CD14-positive monocyte (primary cell): Measurements from ENCODE around the gene BRD9. TPM values are rescaled to one million over a fixed set of nuclear protein-coding genes. Genes with fewer than 3 reads are reported as not detected.

Source experiments
- DNase-seq, 3 donors: peaks; one replicate each; pipeline ENCODE4 v3.0.0-alpha.2; 2011 to 2022
- H2AFZ ChIP-seq: 2 replicates; pipeline ENCODE4 v1.6.0; 2012; ENCODE audit warnings: mild to moderate bottlenecking, low read depth, low read length, inconsistent platforms; ENCODE audit not compliant: insufficient read depth, poor library complexity, severe bottlenecking
- H3K27ac ChIP-seq, 2 donors: 1 replicate in 1 of 2; 2 replicates in 1 of 2; pipeline ENCODE4 v1.5.1; 2012 to 2013; ENCODE audit warnings: low read length in 2 of 2, control low read depth in 1 of 2, inconsistent platforms in 1 of 2, low read depth in 1 of 2, mild to moderate bottlenecking in 1 of 2
- H3K27me3 ChIP-seq, 2 donors: one replicate each; pipeline versions ENCODE4 v1.6.0 to v1.6.1; 2011 to 2013; ENCODE audit warnings: low read length in 2 of 2; ENCODE audit not compliant: control insufficient read depth in 2 of 2, insufficient read depth in 2 of 2
- H3K36me3 ChIP-seq, 2 donors: replicated peaks in 1 of 2; 1 replicate in 1 of 2; 2 replicates in 1 of 2; pipeline versions ENCODE4 v1.5.1 to v1.6.1; 2012 to 2013; ENCODE audit warnings: low read length in 2 of 2, control low read depth in 1 of 2, inconsistent platforms in 1 of 2, mild to moderate bottlenecking in 1 of 2; ENCODE audit not compliant: insufficient read depth in 2 of 2, control insufficient read depth in 1 of 2
- H3K4me1 ChIP-seq, 2 donors: 1 replicate in 1 of 2; 2 replicates in 1 of 2; pipeline versions ENCODE4 v1.5.1 to v1.6.1; 2012 to 2013; ENCODE audit warnings: low read length in 2 of 2, control low read depth in 1 of 2, inconsistent platforms in 1 of 2, mild to moderate bottlenecking in 1 of 2, moderate library complexity in 1 of 2; ENCODE audit not compliant: insufficient read depth in 2 of 2, control insufficient read depth in 1 of 2
- H3K4me2 ChIP-seq: replicated peaks from 2 replicates; pipeline ENCODE3; 2012; ENCODE audit warnings: low read length, moderate library complexity, mild to moderate bottlenecking; ENCODE audit not compliant: poor library complexity, severe bottlenecking; ENCODE audit errors: extremely low read depth
- H3K4me3 ChIP-seq, 3 experiments: fragments of 200-600 bp in 1 of 3; sonication (generic) in 1 of 3; replicated peaks in 1 of 3; 1 replicate in 2 of 3; 2 replicates in 1 of 3; pipeline ENCODE4 v1.5.1; 2011 to 2013; ENCODE audit warnings: low read length in 3 of 3, mild to moderate bottlenecking in 3 of 3, control low read depth in 2 of 3, low read depth in 2 of 3, inconsistent platforms in 1 of 3, moderate library complexity in 1 of 3
- H3K79me2 ChIP-seq: 2 replicates; pipeline ENCODE4 v1.6.0; 2012; ENCODE audit warnings: mild to moderate bottlenecking, control low read depth, inconsistent platforms, low read length, moderate library complexity; ENCODE audit not compliant: insufficient read depth
- H3K9ac ChIP-seq: 2 replicates; pipeline ENCODE4 v1.6.0; 2017; ENCODE audit warnings: low read length, mild to moderate bottlenecking; ENCODE audit not compliant: insufficient read depth, poor library complexity, severe bottlenecking
- H3K9me3 ChIP-seq, 2 donors: replicated peaks in 1 of 2; 1 replicate in 1 of 2; 2 replicates in 1 of 2; pipeline versions ENCODE4 v1.5.1 to v1.6.1; 2012 to 2013; ENCODE audit warnings: low read length in 2 of 2, control low read depth in 1 of 2; ENCODE audit not compliant: control insufficient read depth in 1 of 2, insufficient read depth in 1 of 2
- H4K20me1 ChIP-seq: 2 replicates; pipeline ENCODE4 v1.6.0; 2012; ENCODE audit warnings: mild to moderate bottlenecking, low read length, control low read depth, moderate library complexity; ENCODE audit not compliant: insufficient read depth
- H3K27ac Mint-ChIP-seq, 7 donors: one replicate each; pipeline ENCODE4 v1.8.0; 2020; ENCODE audit warnings: mild to moderate bottlenecking in 7 of 7, mixed read lengths in 7 of 7, moderate library complexity in 6 of 7, inconsistent platforms in 2 of 7
- H3K27me3 Mint-ChIP-seq, 3 donors: one replicate each; pipeline ENCODE4 v1.8.0; 2021 to 2022; ENCODE audit warnings: low read depth in 3 of 3, mild to moderate bottlenecking in 3 of 3, mixed read lengths in 3 of 3, moderate library complexity in 3 of 3, inconsistent platforms in 1 of 3
- H3K36me3 Mint-ChIP-seq, 2 donors: one replicate each; pipeline ENCODE4 v1.8.0; 2020; ENCODE audit warnings: mixed read lengths in 2 of 2, inconsistent platforms in 1 of 2, mild to moderate bottlenecking in 1 of 2
- H3K4me1 Mint-ChIP-seq: one replicate; pipeline ENCODE4 v1.8.0; 2020; ENCODE audit warnings: mild to moderate bottlenecking, mixed read lengths
- H3K4me3 Mint-ChIP-seq, 2 donors: one replicate each; pipeline ENCODE4 v1.8.0; 2020; ENCODE audit warnings: mild to moderate bottlenecking in 2 of 2, mixed read lengths in 2 of 2, moderate library complexity in 1 of 2
- H3K9me3 Mint-ChIP-seq, 7 donors: one replicate each; pipeline ENCODE4 v1.8.0; 2020 to 2022; ENCODE audit warnings: mixed read lengths in 7 of 7, mild to moderate bottlenecking in 6 of 7, moderate library complexity in 6 of 7, inconsistent platforms in 2 of 7
- CTCF ChIP-seq: fragments of 200-600 bp; IDR thresholded peaks from one replicate; pipeline ENCODE4 v1.8.0; 2022; ENCODE audit warnings: antibody characterized with exemption, mild to moderate bottlenecking
- WGBS: methylation state at CpG from one replicate; pipeline ENCODE4 v1.1.5; 2013; ENCODE audit warnings: missing lambda C conversion rate; ENCODE audit not compliant: insufficient coverage; 5-methylcytosine and 5-hydroxymethylcytosine counted together
- intact Hi-C, 2 donors: fragments of 100-400 bp; cut with micrococcal nuclease; formaldehyde crosslinking; loops; one replicate each; pipeline versions ENCODE4 v1.15.0 to v1.15.1; 2023
- polyA plus RNA-seq, 3 donors: library from polyadenylated mRNA; depleted of rRNA in 1 of 3; unstranded in 2 of 3; stranded (reverse) in 1 of 3; fragments of 300-500 nt in 2 of 3; fragments of >200 nt in 1 of 3; fragmentation: Illumina TruSeq in 2 of 3; gene quantifications; 1 replicate in 2 of 3; 2 replicates in 1 of 3; pipeline ENCODE4 v1.2.3, GENCODE V29; 2012 to 2021

BRD9 gene
- polyA plus RNA-seq, 3 donors: 5.3 to 22.7 (median 9.3) TPM

DNA sequence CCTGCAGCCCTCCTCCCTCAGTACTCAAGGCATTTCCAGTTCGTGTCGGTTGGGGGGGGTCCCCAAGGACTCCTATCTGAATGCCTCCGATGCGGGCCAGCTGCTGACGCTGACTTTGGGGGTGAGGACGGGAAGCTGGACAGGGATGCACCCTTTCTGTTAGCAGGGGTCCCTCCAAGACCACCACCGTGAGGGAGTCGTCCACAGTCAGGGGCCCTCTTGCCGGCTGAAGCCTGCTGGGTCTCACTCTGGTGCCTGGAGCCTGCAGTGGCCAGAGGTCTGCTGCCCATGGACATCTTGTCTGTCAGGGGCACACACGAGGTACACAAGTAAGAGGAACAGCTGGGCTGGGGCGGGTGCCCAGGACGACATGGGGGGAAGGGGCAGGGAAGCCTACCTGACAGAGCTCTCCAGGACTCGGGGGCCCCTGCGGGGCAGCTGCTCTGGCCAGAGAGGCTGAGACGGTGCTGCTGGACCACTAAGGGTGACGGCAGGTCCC is 32.8 kb downstream of the BRD9 start:
- no peaks in the 10 kb centered on the region for H3K4me1 Mint-ChIP-seq
- Histone ChIP-seq H2AFZ (no peak overlapping the region), H3K9ac (no peak overlapping the region), H3K4me3 (no peak overlapping the region), H3K9me3 (no peaks in the 10 kb centered on the region), H3K4me2 (no peak overlapping the region), H3K36me3 (peaks cover 23 to 26% of the 10 kb centered on the region in 2 donors), H4K20me1 (no peaks in the 10 kb centered on the region), H3K27me3 (no peaks in the 10 kb centered on the region), H3K4me1 (no peaks in the 10 kb centered on the region), H3K79me2 (no peaks in the 10 kb centered on the region), H3K27ac (no peak overlapping the region)
- no peak overlapping the region for H3K4me3 Mint-ChIP-seq
- WGBS: 90% methylated on average over 16 of the region's 16 CpGs
- H3K27me3 Mint-ChIP-seq: no peaks in the 10 kb centered on the region
- no peak overlapping the region for H3K27ac Mint-ChIP-seq
- peaks cover 28 to 29% of the 10 kb centered on the region in 2 donors for H3K36me3 Mint-ChIP-seq
- DNase-seq: no peak
- intact Hi-C loops: no loop called here
- no peak for TF ChIP-seq CTCF
- H3K9me3 Mint-ChIP-seq: no peaks in the 10 kb centered on the region

- DNase-seq: no peak
- Histone ChIP-seq H3K9ac (no peak overlapping the region), H3K36me3 (peaks cover 18 to 21% of the 10 kb centered on the region in 2 donors), H3K4me3 (no peak overlapping the region), H3K27ac (no peak overlapping the region), H4K20me1 (no peaks in the 10 kb centered on the region), H3K9me3 (no peaks in the 10 kb centered on the region), H3K79me2 (no peaks in the 10 kb centered on the region), H3K4me1 (no peaks in the 10 kb centered on the region), H2AFZ (no peak overlapping the region), H3K4me2 (no peak overlapping the region), H3K27me3 (no peaks in the 10 kb centered on the region)
- TF ChIP-seq CTCF: no peak
- H3K36me3 Mint-ChIP-seq: peaks cover 24 to 25% of the 10 kb centered on the region in 2 donors
- H3K9me3 Mint-ChIP-seq: no peaks in the 10 kb centered on the region
- no peaks in the 10 kb centered on the region for H3K27me3 Mint-ChIP-seq
- H3K4me1 Mint-ChIP-seq: no peaks in the 10 kb centered on the region
- peak overlapping the region in 1 of 7 donors; percentile 17 for H3K27ac Mint-ChIP-seq
- intact Hi-C loops: no loop called here
- no peak overlapping the region for H3K4me3 Mint-ChIP-seq
- WGBS: 94% methylated on average over 14 of the region's 16 CpGs
Measured at GRCh38 chr5:859391-859790, 33.2 kb downstream of the BRD9 start.
